GM21723 (cell line): Measurements from ENCODE around the gene CNP.
"Not testable (repeated sequence)": the region's sequence is repeated elsewhere in the genome, so short reads cannot be mapped to it uniquely, and the experiment has no call there.

ENCODE experiments used
- ATAC-seq: cut with Tn5 transposase; IDR thresholded peaks from one replicate; pipeline ENCODE4 v1.9.1; 2021; ENCODE audit warnings: mild to moderate bottlenecking, moderate library complexity; ENCODE audit not compliant: unreplicated experiment

The CNP gene

GRCh38 chr17:42001729-42002128, 35.1 kb downstream of the CNP start:
- no peak for ATAC-seq

- no peak for ATAC-seq
Measured at GRCh38 chr17:42002175-42002791, 35.7 kb downstream of the CNP start.

- ATAC-seq, result no peak
Measured at GRCh38 chr17:42002792-42003301, 36.3 kb downstream of the CNP start.

- no peak for ATAC-seq
Measured at GRCh38 chr17:42005166-42005565, 38.6 kb downstream of the CNP start.

- no peak for ATAC-seq
Measured at GRCh38 chr17:42009170-42009569, 42.6 kb downstream of the CNP start.

GRCh38 chr17:42010266-42010680, 43.7 kb downstream of the CNP start:
- not testable (repeated sequence) for ATAC-seq

GRCh38 chr17:42010898-42011516, 44.4 kb downstream of the CNP start:
- ATAC-seq, result no peak

GRCh38 chr17:42012363-42012762, 45.8 kb downstream of the CNP start:
- not testable (repeated sequence) for ATAC-seq

GRCh38 chr17:42013740-42014139, 47.1 kb downstream of the CNP start:
- ATAC-seq, result not testable (repeated sequence)

- ATAC-seq, result no peak
Measured at GRCh38 chr17:42016411-42016831, 49.8 kb downstream of the CNP start.

GRCh38 chr17:42016941-42017865, 50.6 kb downstream of the CNP start, which contains the start of gene DNAJC7:
DNAJC7 (minus strand) TSS chr17:42017439; CDS start chr17:42017416, 23 bp downstream.
- ATAC-seq, result peak; percentile 76

GRCh38 chr17:42017866-42018200, 51.2 kb downstream of the CNP start:
- no peak for ATAC-seq

- ATAC-seq, result no peak
Measured at GRCh38 chr17:42018339-42018738, 51.7 kb downstream of the CNP start.

- ATAC-seq, result no peak
Measured at GRCh38 chr17:42018988-42019387, 52.4 kb downstream of the CNP start.

GRCh38 chr17:42019509-42020404, 53.2 kb downstream of the CNP start, which contains the start of gene NKIRAS2:
NKIRAS2 (plus strand) TSS chr17:42020090; CDS start chr17:42021578, 1,488 bp downstream.
- ATAC-seq, result peak; percentile 47

GRCh38 chr17:42020845-42021244, 54.2 kb downstream of the CNP start:
- not testable (repeated sequence) for ATAC-seq

- ATAC-seq, result no peak
Measured at GRCh38 chr17:42023524-42024349, 57.1 kb downstream of the CNP start.

- peak; percentile 10 for ATAC-seq
Measured at GRCh38 chr17:42025191-42025579, 58.6 kb downstream of the CNP start.

- ATAC-seq, result no peak
Measured at GRCh38 chr17:42025936-42026335, 59.3 kb downstream of the CNP start.
